Measurements from ENCODE around the gene CSTA.

CSTA gene, protein sequence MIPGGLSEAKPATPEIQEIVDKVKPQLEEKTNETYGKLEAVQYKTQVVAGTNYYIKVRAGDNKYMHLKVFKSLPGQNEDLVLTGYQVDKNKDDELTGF

GRCh38 chr3:122324871-122325323 is at the start of gene CSTA:
TSS of gene CSTA (plus strand) at chr3:122325248. CDS start at chr3:122325293, 45 bp downstream.
- peak; percentile 63 to 92 for DNase-seq

GRCh38 chr3:122281891-122282290 is 43.2 kb upstream of the CSTA start:
- DNase-seq, result no peak

GRCh38 chr3:122283796-122284445 is 41.1 kb upstream of the CSTA start:
- DNase-seq, result no peak

- no peak for DNase-seq
Observed at GRCh38 chr3:122284486-122284885, 40.6 kb upstream of the CSTA start.

DNA sequence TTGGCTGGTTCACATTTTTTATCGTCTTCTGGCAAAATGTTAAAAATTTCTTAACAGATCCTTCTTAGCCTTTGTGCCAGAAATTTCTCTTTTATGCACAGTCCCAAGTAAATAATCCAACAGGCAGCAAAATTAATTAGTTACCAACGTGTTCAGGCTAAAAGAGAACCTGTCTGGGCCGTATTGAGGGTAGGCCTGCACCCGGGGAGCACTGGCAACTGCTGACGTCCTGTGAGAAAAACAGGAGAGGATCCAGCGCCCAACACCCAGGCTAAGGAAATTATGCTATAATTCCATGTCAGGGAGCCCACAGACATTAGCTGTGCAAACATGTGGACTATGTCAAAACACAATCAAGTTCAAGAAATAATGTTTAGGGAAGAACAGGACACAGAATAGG is 30.7 kb upstream of the CSTA start:
- DNase-seq, result no peak

GRCh38 chr3:122295266-122296062 is 29.6 kb upstream of the CSTA start:
- DNase-seq, result peak; percentile 70 to 77

DNA sequence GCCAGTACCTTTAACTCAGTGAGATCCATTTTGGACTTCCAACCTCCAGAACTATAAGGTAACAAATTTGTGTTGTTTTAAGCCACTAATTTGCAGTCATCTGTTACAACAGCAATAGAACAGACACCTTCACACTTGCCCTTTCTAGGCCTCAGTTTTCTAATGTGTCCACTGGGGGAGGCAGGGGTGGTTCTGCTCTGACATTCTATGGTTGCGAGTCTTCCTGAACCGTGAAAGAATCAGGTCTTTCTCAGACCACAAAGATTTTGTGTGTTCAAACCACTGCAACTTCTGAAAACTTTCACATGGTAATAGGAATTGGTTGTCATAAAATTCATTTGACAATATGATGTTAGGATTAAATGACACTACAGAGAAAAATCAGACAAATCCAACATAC is 26.8 kb upstream of the CSTA start:
- no peak for DNase-seq

DNA sequence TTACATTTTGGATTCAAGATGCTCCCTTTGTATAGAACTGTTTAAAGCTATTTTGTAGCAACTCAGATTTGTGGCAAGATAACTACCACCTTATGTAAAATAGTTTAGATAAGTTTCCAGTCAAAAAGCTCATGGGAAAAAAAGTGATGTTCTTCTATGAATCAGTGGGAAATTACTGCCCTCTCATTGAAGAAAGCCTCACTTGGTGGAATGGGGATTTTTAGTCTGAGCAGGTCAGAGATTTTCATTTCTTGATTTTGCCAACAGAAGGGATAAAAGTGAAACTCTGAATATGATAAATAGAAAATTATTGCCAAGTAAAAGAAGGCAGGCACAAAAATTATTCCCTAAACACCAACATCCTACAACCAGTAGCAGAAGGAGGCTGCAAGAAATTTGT is 25.8 kb upstream of the CSTA start:
- peak; percentile 58 to 65 for DNase-seq

DNA sequence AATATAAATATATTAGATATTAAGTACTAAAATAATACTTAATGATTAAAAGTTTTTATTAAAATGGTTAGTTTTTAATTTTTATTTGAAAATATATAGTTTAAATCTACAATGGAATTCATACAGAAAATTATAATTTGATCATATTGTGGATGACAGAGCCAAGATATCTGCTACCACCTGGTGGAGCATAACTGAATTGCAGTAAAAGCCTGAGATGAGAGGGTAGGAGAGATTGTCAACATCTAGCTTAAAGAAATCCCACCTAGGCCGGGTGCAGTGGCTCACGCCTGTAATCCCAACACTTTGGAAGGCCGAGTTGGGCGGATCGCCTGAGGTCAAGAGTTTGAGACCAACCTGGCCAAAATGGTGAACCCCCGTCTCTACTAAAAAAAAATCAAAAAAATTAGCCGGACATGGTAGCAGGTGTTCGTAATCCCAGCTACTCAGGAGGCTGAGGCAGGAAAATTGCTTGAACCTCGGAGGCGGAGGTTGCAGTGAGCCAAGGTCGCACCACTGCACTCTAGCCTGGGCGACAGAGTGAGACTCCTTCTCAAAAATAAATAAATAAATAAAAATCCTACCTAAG is 25.1 kb upstream of the CSTA start:
- peak; percentile 34 to 87 for DNase-seq

DNA sequence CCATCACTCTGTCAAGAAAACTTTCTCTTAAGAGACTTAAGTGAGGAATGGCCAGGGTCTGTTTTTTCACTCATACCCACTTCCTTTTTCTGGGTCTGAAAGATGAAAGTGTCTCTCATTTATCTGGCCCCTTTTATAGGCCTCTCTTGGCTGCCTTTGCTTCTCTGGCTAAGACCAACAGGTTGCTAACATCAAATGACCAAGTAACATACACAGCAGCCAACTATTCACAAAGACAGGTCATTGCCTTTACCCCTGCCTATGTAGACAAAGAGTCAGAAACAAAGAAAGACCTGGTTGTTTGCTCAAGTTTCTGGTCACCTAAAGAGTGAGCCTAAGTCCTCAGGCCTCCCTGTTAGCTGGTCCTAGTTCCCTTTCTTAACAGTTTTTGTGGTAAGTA is 24.0 kb upstream of the CSTA start:
- no peak for DNase-seq

DNA sequence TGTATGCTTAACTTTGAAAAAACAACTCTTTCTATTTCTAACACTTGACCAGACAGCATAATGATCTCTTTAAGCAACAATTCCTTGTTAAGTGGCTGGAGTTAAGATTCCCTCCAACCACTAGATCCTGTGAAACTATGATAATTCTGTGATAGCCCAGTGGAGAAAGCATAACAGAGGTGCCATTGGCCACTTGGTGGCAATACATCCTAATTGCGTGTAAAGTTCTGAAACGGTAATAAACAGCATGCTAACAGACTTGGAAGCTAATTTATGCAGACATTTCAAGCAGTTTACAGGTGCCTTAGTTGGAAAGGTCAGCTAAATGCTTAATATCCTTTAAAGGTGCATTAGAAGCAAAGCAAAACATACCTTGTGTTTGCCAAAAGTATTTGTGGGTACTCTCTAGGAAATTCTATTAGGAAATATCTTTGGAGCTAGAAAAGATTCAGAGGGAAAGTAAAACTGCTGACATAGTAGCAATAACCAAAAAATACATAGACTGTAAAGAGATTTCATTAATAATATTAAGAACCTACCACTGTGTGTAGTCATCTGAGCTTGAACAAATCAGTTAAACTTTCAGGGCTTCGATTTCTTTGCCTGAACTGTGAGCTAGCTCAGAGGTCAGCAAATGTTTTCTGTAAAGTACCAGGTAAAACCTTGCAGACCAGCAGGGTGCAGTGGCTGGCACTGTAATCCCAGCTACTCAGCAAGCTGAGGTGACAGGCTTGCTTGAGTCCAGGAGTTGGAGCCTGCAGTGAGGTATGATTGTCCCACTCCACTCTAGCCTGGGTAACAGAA is 19.0 kb upstream of the CSTA start:
- peak in 1 of 2 donors; percentile 43 for DNase-seq

GRCh38 chr3:122306622-122306953 is 18.5 kb upstream of the CSTA start:
- DNase-seq, result no peak

- peak in 1 of 2 donors; percentile 52 for DNase-seq
Observed at GRCh38 chr3:122307094-122307687, 17.9 kb upstream of the CSTA start.

DNA sequence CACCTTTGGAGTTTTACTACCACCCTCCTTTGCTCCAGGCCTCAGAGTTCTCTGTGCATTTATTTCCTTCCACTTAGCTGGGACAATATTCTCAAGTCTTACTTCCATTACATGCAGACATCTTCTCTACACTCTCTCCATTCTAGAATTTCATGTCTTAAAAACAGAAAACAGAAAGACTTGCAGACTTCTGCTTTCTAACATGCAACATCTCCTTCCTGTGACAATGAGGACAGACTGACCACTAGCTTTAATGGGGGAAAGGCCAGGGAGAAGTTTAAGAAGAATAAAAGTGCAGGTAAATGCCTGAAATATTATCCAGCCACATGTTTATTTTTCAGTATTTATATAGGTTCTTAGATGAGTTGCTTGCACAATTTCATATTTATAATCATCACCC is 17.1 kb upstream of the CSTA start:
- DNase-seq, result peak in 1 of 2 donors; percentile 46

DNA sequence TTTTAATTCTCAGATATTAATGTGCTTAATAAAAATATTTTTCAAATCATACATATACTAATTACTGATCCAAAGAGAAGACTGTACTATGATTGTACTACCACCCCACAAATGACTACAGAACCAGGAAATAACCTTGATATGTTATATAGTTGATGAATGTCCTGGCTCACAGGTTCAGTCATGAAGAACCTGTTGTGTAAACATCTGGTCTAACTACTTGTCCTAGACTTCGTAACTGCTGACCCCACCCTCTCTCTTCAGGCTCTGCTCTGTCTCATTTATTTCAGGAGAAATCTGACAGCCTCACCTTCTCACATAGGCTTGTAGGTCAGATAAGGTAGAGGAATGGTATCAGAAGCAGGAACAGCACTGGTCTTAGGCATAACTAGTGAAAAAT is 14.7 kb upstream of the CSTA start:
- DNase-seq, result no peak

DNA sequence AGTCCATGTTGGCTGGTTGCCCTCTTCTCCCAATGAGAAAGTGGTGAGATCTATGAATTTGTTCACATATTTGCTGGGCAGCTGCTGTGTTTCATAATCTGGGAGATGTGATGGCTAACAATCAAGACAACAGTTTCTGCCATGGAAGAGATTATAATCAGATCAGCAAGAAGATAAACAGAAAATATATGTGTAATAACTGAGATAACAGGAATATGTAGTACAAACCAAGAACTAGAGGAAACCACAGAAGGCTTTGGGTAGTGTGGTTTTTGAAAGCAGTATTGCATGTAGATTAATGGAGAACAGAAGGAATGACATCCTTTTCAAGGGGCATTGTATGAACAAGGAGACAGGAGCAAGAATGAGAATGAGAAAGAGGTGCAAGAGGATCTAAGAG is 12.2 kb upstream of the CSTA start:
- DNase-seq, result no peak

DNA sequence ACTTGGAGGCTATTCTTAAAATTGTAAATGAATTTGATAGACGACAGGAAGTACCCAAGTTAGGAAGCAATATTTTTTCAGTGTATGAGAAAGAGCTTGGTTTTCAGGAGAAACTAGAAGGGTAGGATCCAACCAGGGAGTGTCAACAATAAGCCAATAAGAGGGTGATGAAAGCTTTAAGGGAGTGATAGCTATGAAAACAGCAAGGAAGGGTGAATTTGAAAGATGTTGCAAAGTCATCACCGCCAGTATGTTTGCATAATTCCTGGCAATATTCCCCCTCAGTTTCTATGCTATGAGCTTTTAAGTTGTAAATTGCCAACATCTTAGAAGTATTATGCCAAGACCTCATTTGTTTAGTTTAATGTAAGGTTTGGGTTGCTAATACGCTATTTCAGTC is 11.8 kb upstream of the CSTA start:
- DNase-seq, result peak; percentile 48 to 60

DNA sequence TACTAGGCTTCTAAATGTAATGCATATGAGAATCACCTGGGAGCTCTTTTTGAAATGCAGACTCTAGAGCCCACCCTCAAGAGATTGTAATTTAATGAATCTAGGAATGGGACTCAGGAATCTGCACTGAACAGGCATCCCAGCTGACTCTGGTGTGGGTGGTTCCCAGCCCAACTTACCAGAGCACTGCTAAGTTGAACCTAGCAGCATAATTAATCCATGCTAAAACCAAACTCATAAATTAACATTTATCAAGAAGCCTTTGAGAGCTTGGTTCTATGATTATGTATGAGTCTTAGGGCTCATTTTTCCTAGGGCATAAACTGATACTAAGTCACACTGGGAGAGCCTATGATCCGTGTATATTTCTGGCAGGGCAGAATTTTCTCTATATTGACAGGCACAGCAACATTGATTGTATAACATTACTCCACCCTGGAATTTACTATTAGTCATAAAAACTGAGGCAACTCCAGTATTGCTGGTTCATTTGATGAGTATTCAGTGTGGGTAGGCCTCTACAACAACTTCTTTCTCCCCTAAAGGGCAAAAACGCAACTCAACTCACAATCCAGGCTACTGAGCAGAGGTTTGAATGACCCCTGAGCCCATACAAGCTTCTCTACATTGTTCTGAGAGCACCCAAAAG is 10.7 kb upstream of the CSTA start:
- peak; percentile 84 to 88 for DNase-seq

GRCh38 chr3:122315619-122316018 is 9.4 kb upstream of the CSTA start:
- DNase-seq, result no peak

- no peak for DNase-seq
Observed at GRCh38 chr3:122316368-122316767, 8.7 kb upstream of the CSTA start.

- DNase-seq, result no peak
Observed at GRCh38 chr3:122318620-122319019, 6.4 kb upstream of the CSTA start.

Data from inflammatory macrophage treated with lipopolysaccharide for 1 hour (primary cell).